K562 (cell line): Measurements from ENCODE around the gene NUCKS1. TPM values are rescaled to one million over a fixed set of nuclear protein-coding genes. Genes with fewer than 3 reads are reported as not detected.
A peak's percentile ranks its signal among the peaks of the same experiment; 100 is the strongest.

ENCODE experiments used
- BMI1 ChIP-seq: fragments of 150-350 bp; IDR thresholded peaks from 2 replicates; pipeline ENCODE4 v1.6.1; 2014; ENCODE audit warnings: low read length
- CEBPB ChIP-seq: fragments of 450-650 bp; IDR thresholded peaks from 2 replicates; pipeline ENCODE4 v1.6.1; 2016; ENCODE audit warnings: missing genetic modification characterization, missing compliant biosample characterization
- CLOCK ChIP-seq: fragments of 250-450 bp; sonication (Bioruptor Pico); IDR thresholded peaks from 2 replicates; pipeline ENCODE4 v1.4.0; 2020; ENCODE audit warnings: mild to moderate bottlenecking, moderate library complexity, borderline replicate concordance
- E2F8 ChIP-seq: fragments of 450-650 bp; IDR thresholded peaks from 2 replicates; pipeline ENCODE4 v1.7.1; 2018; ENCODE audit warnings: mild to moderate bottlenecking, low read depth; ENCODE audit not compliant: partially characterized antibody
- NFXL1 ChIP-seq: fragments of 450-650 bp; formaldehyde crosslinking; IDR thresholded peaks from 2 replicates; pipeline ENCODE4 v1.4.0; 2021; ENCODE audit warnings: mild to moderate bottlenecking
- NR1H2 ChIP-seq: sonication (generic); formaldehyde crosslinking; IDR thresholded peaks from 2 replicates; pipeline ENCODE4 v1.4.0; 2020; ENCODE audit warnings: mild to moderate bottlenecking, missing genetic modification reagents
- SMAD3 ChIP-seq: fragments of 450-650 bp; formaldehyde crosslinking; conservative IDR thresholded peaks from 2 replicates; pipeline ENCODE4 v1.4.0; 2020; ENCODE audit warnings: mild to moderate bottlenecking
- SP2 ChIP-seq: IDR thresholded peaks from 2 replicates; pipeline ENCODE4 v1.6.1; 2011; ENCODE audit warnings: mild to moderate bottlenecking, low read depth, low read length, moderate library complexity; ENCODE audit not compliant: poor library complexity, severe bottlenecking; ENCODE audit errors: extremely low read depth
- TCF15 ChIP-seq: fragments of 250-450 bp; sonication (Bioruptor Pico); IDR thresholded peaks from 2 replicates; pipeline ENCODE4 v1.8.0; 2022; ENCODE audit warnings: moderate library complexity, mild to moderate bottlenecking, inconsistent platforms
- TCF7 ChIP-seq: sonication (generic); IDR thresholded peaks from 2 replicates; pipeline ENCODE4 v1.6.1; 2016; ENCODE audit warnings: antibody characterized with exemption, borderline replicate concordance
- TOE1 ChIP-seq, 2 experiments: fragments of 450-650 bp in 1 of 2; sonication (generic) in 1 of 2; formaldehyde crosslinking in 1 of 2; IDR thresholded peaks; 2 replicates each; pipeline versions ENCODE4 v1.7.1 to v1.8.0; 2016 to 2022; ENCODE audit warnings: borderline replicate concordance in 2 of 2, mild to moderate bottlenecking in 2 of 2, antibody characterized with exemption in 1 of 2, inconsistent platforms in 1 of 2, low read depth in 1 of 2, missing genetic modification reagents in 1 of 2, moderate library complexity in 1 of 2
- TSC22D4 ChIP-seq: fragments of 450-650 bp; IDR thresholded peaks from 2 replicates; pipeline ENCODE4 v1.6.1; 2016; ENCODE audit warnings: missing genetic modification characterization, missing biosample characterization, control low read depth
- U2AF2 ChIP-seq: fragments of 200-400 bp; formaldehyde crosslinking; optimal IDR thresholded peaks from 2 replicates; pipeline ENCODE3; 2017; ENCODE audit warnings: low read depth, mild to moderate bottlenecking, low read length
- UBTF ChIP-seq, 2 experiments: IDR thresholded peaks; 2 replicates each; pipeline ENCODE4 v1.6.1; 2012; ENCODE audit warnings: improper control_type of control experiment in 2 of 2, low read depth in 2 of 2, low read length in 2 of 2, borderline replicate concordance in 1 of 2
- ZFP30 ChIP-seq: fragments of 250-450 bp; sonication (Bioruptor Pico); IDR thresholded peaks from 2 replicates; pipeline ENCODE4 v1.8.0; 2022; ENCODE audit warnings: moderate library complexity, mild to moderate bottlenecking, inconsistent platforms, borderline replicate concordance
- ZNF277 ChIP-seq: fragments of 250-450 bp; sonication (Bioruptor Pico); IDR thresholded peaks from 2 replicates; pipeline ENCODE4 v1.8.0; 2022; ENCODE audit warnings: inconsistent platforms, mild to moderate bottlenecking, moderate library complexity, borderline replicate concordance
- polyA plus RNA-seq, 8 experiments: library from polyadenylated mRNA; depleted of rRNA in 4 of 8; stranded (reverse) in 5 of 8; unstranded in 3 of 8; fragments of >200 nt; fragmentation: Nextera tagmentation in 2 of 8; fragmentation: Illumina TruSeq in 1 of 8; extraction: Ambion mirVana in 2 of 8; extraction: Trizol in 1 of 8; gene quantifications; 2 replicates each; pipeline versions ENCODE4 v1.2.1 to v1.2.3, GENCODE V29; 2011 to 2014; ENCODE audit warnings: inconsistent platforms in 1 of 8, missing spikeins in 1 of 8
- total RNA-seq, 7 experiments: library from RNA; depleted of rRNA in 6 of 7; stranded (reverse); fragments of >200 nt in 6 of 7; fragmentation: Illumina TruSeq in 2 of 7; extraction: Trizol in 2 of 7; gene quantifications; 2 replicates each; pipeline versions ENCODE4 v1.2.1 to v1.2.3, GENCODE V29; 2011 to 2021; ENCODE audit warnings: low replicate concordance in 1 of 7

Gene NUCKS1
- total and polyA plus RNA-seq, 9 of the 15 experiments (the other 6 are each of a cell fraction or from before 2014, with no cell fraction given) = 66.7 to 244 (median 149) TPM

GRCh38 chr1:205775015-205775716 is 25.2 kb upstream of the NUCKS1 start, which contains the start of gene RAB29 (continued):
- TF ChIP-seq TOE1 (IDR thresholded peaks at IDR 0.05; ENCODE audit: borderline replicate concordance) (peak; percentile 87), TOE1 (CRISPR knock-in tag; IDR thresholded peaks at IDR 0.05; ENCODE audit: borderline replicate concordance, low read depth) (no peak), SP2 (no peak), U2AF2 (no peak), CLOCK (CRISPR knock-in tag) (no peak), E2F8 (no peak), NR1H2 (CRISPR knock-in tag) (no peak), ZFP30 (CRISPR knock-in tag) (no peak), BMI1 (no peak), UBTF (IDR thresholded peaks at IDR 0.05; ENCODE audit: borderline replicate concordance in 1 of 2, low read depth in 2 of 2, low read length in 2 of 2) (no peak), TCF7 (no peak), NFXL1 (no peak), ZNF277 (CRISPR knock-in tag) (no peak), SMAD3 (0 out of 2 replicates have a peak, but pooled peaks have one; percentile 32), TCF15 (CRISPR knock-in tag) (no peak), CEBPB (tag) (no peak), TSC22D4 (tag) (no peak)
